ENCODE results near the gene PAQR6.
A peak's percentile ranks its signal among the peaks of the same experiment; 100 is the strongest.

The PAQR6 gene

GRCh38 chr1:156213644-156213966 is 34.3 kb downstream of the PAQR6 start:
- H2AFZ ChIP-seq (ENCODE audit: low read length) = peak overlapping the region; percentile 80
- H3K4me1 ChIP-seq (ENCODE audit: low read length) = peaks cover 26% of the 10 kb centered on the region
- TF ChIP-seq EZH2phosphoT487 (IDR thresholded peaks at IDR 0.05; ENCODE audit: low read length) (no peak), EZH2 (optimal IDR thresholded peaks at IDR 0.05; ENCODE audit: low read depth, low read length) (no peak), CTCF (IDR thresholded peaks at IDR 0.05; ENCODE audit: low read length) (no peak)

GRCh38 chr1:156212833-156213643 is 34.8 kb downstream of the PAQR6 start, which contains the start of gene PMF1:
Gene PMF1 (plus strand): TSS chr1:156213007. CDS start chr1:156213016, 9 bp downstream.
- Histone ChIP-seq H3K27ac (ENCODE audit: low read length) (peak within 1 kb of the TSS; percentile 88), H4K20me1 (ENCODE audit: insufficient read depth, low read length) (no peaks in the 10 kb centered on the region), H3K9me3 (replicated peaks; ENCODE audit: insufficient read depth, low read length) (no peaks in the 10 kb centered on the region), H3K36me3 (replicated peaks; ENCODE audit: insufficient read depth, low read length) (peaks cover 4% of the 10 kb centered on the region; the same call in 1 of the 2 replicates), H2AFZ (ENCODE audit: low read length) (peak within 1 kb of the TSS; percentile 80), H3K9me2 (replicated peaks; ENCODE audit: insufficient read depth, low read length) (no peaks in the 10 kb centered on the region), H3F3A (ENCODE audit: insufficient read depth, low read length) (peaks cover 28% of the 10 kb centered on the region), H3K27me3 (replicated peaks; ENCODE audit: insufficient read depth, low read length) (no peaks in the 10 kb centered on the region), H3K4me2 (ENCODE audit: low read depth, low read length) (peak within 1 kb of the TSS; percentile 80), H3K4me1 (ENCODE audit: low read length) (peaks cover 22% of the 10 kb centered on the region), H3K4me3 (ENCODE audit: low read length) (peak within 1 kb of the TSS; percentile 90), H3K79me2 (ENCODE audit: low read length) (peaks cover 39% of the 10 kb centered on the region), H3K9ac (ENCODE audit: low read length) (peak within 1 kb of the TSS; percentile 94)
- peak; percentile 100 for DNase-seq
- TF ChIP-seq EZH2 (optimal IDR thresholded peaks at IDR 0.05; ENCODE audit: low read depth, low read length) (no peak), CTCF (IDR thresholded peaks at IDR 0.05; ENCODE audit: low read length) (no peak), EZH2phosphoT487 (IDR thresholded peaks at IDR 0.05; ENCODE audit: low read length) (no peak)

More at GRCh38 chr1:156213644-156213966, 34.3 kb downstream of the PAQR6 start:
- peak overlapping the region; percentile 90 for H3K4me3 ChIP-seq (ENCODE audit: low read length)
- H3K9ac ChIP-seq (ENCODE audit: low read length) = peak overlapping the region; percentile 94
- no peaks in the 10 kb centered on the region for H3K27me3 ChIP-seq (replicated peaks; ENCODE audit: insufficient read depth, low read length)
- peak overlapping the region; percentile 88 for H3K27ac ChIP-seq (ENCODE audit: low read length)
- H3F3A ChIP-seq (ENCODE audit: insufficient read depth, low read length) = peaks cover 31% of the 10 kb centered on the region
- no peaks in the 10 kb centered on the region for H4K20me1 ChIP-seq (ENCODE audit: insufficient read depth, low read length)
- H3K9me2 ChIP-seq (replicated peaks; ENCODE audit: insufficient read depth, low read length) = no peaks in the 10 kb centered on the region
- peaks cover 43% of the 10 kb centered on the region for H3K79me2 ChIP-seq (ENCODE audit: low read length)
- DNase-seq = no peak
- H3K36me3 ChIP-seq (replicated peaks; ENCODE audit: insufficient read depth, low read length) = peaks cover 4% of the 10 kb centered on the region; the same call in 1 of the 2 replicates
- H3K4me2 ChIP-seq (ENCODE audit: low read depth, low read length) = peak overlapping the region; percentile 80
- no peaks in the 10 kb centered on the region for H3K9me3 ChIP-seq (replicated peaks; ENCODE audit: insufficient read depth, low read length)

GRCh38 chr1:156212130-156212529 is 35.7 kb downstream of the PAQR6 start:
- Histone ChIP-seq H3K4me1 (ENCODE audit: low read length) (peaks cover 14% of the 10 kb centered on the region), H3K27ac (ENCODE audit: low read length) (peak overlapping the region; percentile 88; the same call in 1 of the 2 replicates), H3K9ac (ENCODE audit: low read length) (peak overlapping the region; percentile 94), H2AFZ (ENCODE audit: low read length) (peak overlapping the region; percentile 80), H3K4me2 (ENCODE audit: low read depth, low read length) (peak overlapping the region; percentile 80), H3K27me3 (replicated peaks; ENCODE audit: insufficient read depth, low read length) (no peaks in the 10 kb centered on the region), H4K20me1 (ENCODE audit: insufficient read depth, low read length) (no peaks in the 10 kb centered on the region), H3K36me3 (replicated peaks; ENCODE audit: insufficient read depth, low read length) (peaks cover 7% of the 10 kb centered on the region; the same call in 1 of the 2 replicates), H3K9me2 (replicated peaks; ENCODE audit: insufficient read depth, low read length) (no peaks in the 10 kb centered on the region), H3K9me3 (replicated peaks; ENCODE audit: insufficient read depth, low read length) (no peaks in the 10 kb centered on the region), H3F3A (ENCODE audit: insufficient read depth, low read length) (peaks cover 19% of the 10 kb centered on the region), H3K4me3 (ENCODE audit: low read length) (peak overlapping the region; percentile 90), H3K79me2 (ENCODE audit: low read length) (peaks cover 46% of the 10 kb centered on the region)
- no peak for DNase-seq
- TF ChIP-seq EZH2phosphoT487 (IDR thresholded peaks at IDR 0.05; ENCODE audit: low read length) (no peak), EZH2 (optimal IDR thresholded peaks at IDR 0.05; ENCODE audit: low read depth, low read length) (no peak), CTCF (IDR thresholded peaks at IDR 0.05; ENCODE audit: low read length) (no peak)
